K562 (cell line): ENCODE data around the gene PRRT1. TPM values are rescaled to one million over a fixed set of nuclear protein-coding genes. Genes with fewer than 3 reads are reported as not detected.

Experiments
- ATAC-seq: fragments of 200-7000 bp; cut with Tn5 transposase; 3 replicates; pipeline ENCODE4 v1.9.1; 2020; ENCODE audit warnings: moderate library complexity
- BruUV-seq: library from RNA; stranded (reverse); fragments of 400-500 nt; replicated peaks from 2 replicates; lab custom pipeline; 2021; lab: Mats Ljungman, UMichigan
- CTCF ChIA-PET: fragments of 300-600 bp; formaldehyde crosslinking; extraction: SDS; loops from one replicate; lab custom pipeline; 2021; ENCODE audit warnings: low intra/inter-chr PET ratio; lab: Yijun Ruan, JAX
- POLR2A ChIA-PET: fragments of 300-600, 350-650 bp; sonication (Branson Sonifier 250); formaldehyde crosslinking; extraction: SDS; loops from one replicate; lab custom pipeline; 2021; ENCODE audit warnings: antibody characterized with exemption, inconsistent platforms; lab: Yijun Ruan, JAX
- DNase-seq, 4 experiments: peaks; one replicate each; pipeline versions ENCODE4 v3.0.0 to v3.0.0-alpha.2; 2011 to 2018; ENCODE audit warnings: low spot score in 3 of 4, mixed read lengths in 3 of 4; ENCODE audit errors: extremely low read depth in 1 of 4
- FAIRE-seq: peaks from 2 replicates; lab custom pipeline; 2011; peaks lifted over from hg19 to GRCh38; lab: Jason Lieb, UNC
- H2AFZ ChIP-seq: 2 replicates; pipeline ENCODE4 v1.6.0; 2011; ENCODE audit warnings: low read depth, low read length, control low read depth, inconsistent platforms
- H3K27ac ChIP-seq: fragments of 200-600 bp; 3 replicates; pipeline ENCODE4 v1.8.0; 2011; ENCODE audit warnings: low read depth, mild to moderate bottlenecking, control low read depth, inconsistent platforms, low read length, moderate library complexity, mixed read lengths; ENCODE audit errors: extremely low read depth
- H3K27me3 ChIP-seq, 2 experiments: fragments of 300-600 bp in 1 of 2; 2 replicates in 1 of 2; 3 replicates in 1 of 2; pipeline versions ENCODE4 v1.6.0 to v1.8.0; 2011; ENCODE audit warnings: inconsistent platforms in 2 of 2, low read length in 2 of 2, mild to moderate bottlenecking in 1 of 2, mixed read lengths in 1 of 2, moderate library complexity in 1 of 2; ENCODE audit not compliant: control insufficient read depth in 2 of 2, insufficient read depth in 2 of 2
- H3K36me3 ChIP-seq: fragments of 300-600 bp; 3 replicates; pipeline ENCODE4 v1.8.0; 2011; ENCODE audit warnings: mild to moderate bottlenecking, low read length, inconsistent platforms; ENCODE audit not compliant: control insufficient read depth, insufficient read depth
- H3K4me1 ChIP-seq, 2 experiments: fragments of 200-600 bp in 1 of 2; replicated peaks in 1 of 2; 2 replicates in 1 of 2; 3 replicates in 1 of 2; pipeline versions ENCODE4 v1.5.1 to v1.8.0; 2011; ENCODE audit warnings: inconsistent platforms in 2 of 2, low read length in 2 of 2, mild to moderate bottlenecking in 1 of 2, mixed read lengths in 1 of 2, moderate library complexity in 1 of 2; ENCODE audit not compliant: control insufficient read depth in 2 of 2, insufficient read depth in 2 of 2
- H3K4me2 ChIP-seq: 2 replicates; pipeline ENCODE4 v1.6.1; 2011; ENCODE audit warnings: low read length, control low read depth, inconsistent platforms, mixed read lengths; ENCODE audit not compliant: insufficient read depth
- H3K4me3 ChIP-seq: fragments of 200-600 bp; sonication (generic), shearing (Covaris generic); 2 replicates; pipeline ENCODE4 v1.5.1; 2016; ENCODE audit warnings: control low read depth, inconsistent platforms
- H3K79me2 ChIP-seq: fragments of 200-600 bp; 3 replicates; pipeline ENCODE4 v1.8.0; 2011; ENCODE audit warnings: low read length, inconsistent platforms; ENCODE audit not compliant: control insufficient read depth, insufficient read depth
- H3K9ac ChIP-seq, 2 experiments: 2 replicates each; pipeline versions ENCODE4 v1.6.0 to v1.6.1; 2011; ENCODE audit warnings: low read depth in 2 of 2, low read length in 2 of 2, control low read depth in 1 of 2, inconsistent platforms in 1 of 2, mild to moderate bottlenecking in 1 of 2, mixed read lengths in 1 of 2; ENCODE audit not compliant: insufficient read depth in 1 of 2
- H3K9me1 ChIP-seq: one replicate; pipeline ENCODE4 v1.6.0; 2011; ENCODE audit warnings: inconsistent platforms, mild to moderate bottlenecking, low read length, moderate library complexity; ENCODE audit not compliant: control insufficient read depth, insufficient read depth
- H3K9me3 ChIP-seq: replicated peaks from 2 replicates; pipeline ENCODE4 v1.5.1; 2011; ENCODE audit warnings: low read depth, low read length, inconsistent platforms; ENCODE audit not compliant: control insufficient read depth, insufficient read depth
- H4K20me1 ChIP-seq: replicated peaks from 2 replicates; pipeline ENCODE4 v1.6.1; 2011; ENCODE audit warnings: low read length, inconsistent platforms, mixed read lengths; ENCODE audit not compliant: control insufficient read depth, insufficient read depth
- CBFA2T3 ChIP-seq: fragments of 450-650 bp; IDR thresholded peaks from 2 replicates; pipeline ENCODE4 v1.6.1; 2017
- CXXC5 ChIP-seq: fragments of 250-450 bp; sonication (Bioruptor Pico); IDR thresholded peaks from 2 replicates; pipeline ENCODE4 v1.8.0; 2022; ENCODE audit warnings: inconsistent platforms, mild to moderate bottlenecking, moderate library complexity
- FUS ChIP-seq: fragments of 200-400 bp; formaldehyde crosslinking; optimal IDR thresholded peaks from 2 replicates; pipeline ENCODE3; 2017; ENCODE audit warnings: low read depth, low read length
- PRPF4 ChIP-seq: fragments of 200-400 bp; formaldehyde crosslinking; IDR thresholded peaks from one replicate; pipeline ENCODE4 v1.6.1; 2017; ENCODE audit warnings: low read length, low read depth, mild to moderate bottlenecking; ENCODE audit not compliant: insufficient read depth, poor library complexity, severe bottlenecking
- SAP30 ChIP-seq: fragments of 200-600 bp; sonication (generic); IDR thresholded peaks from 2 replicates; pipeline ENCODE4 v1.6.1; 2012; ENCODE audit warnings: borderline replicate concordance, low read depth, mild to moderate bottlenecking, moderate library complexity, low read length, control low read depth, inconsistent platforms; ENCODE audit not compliant: insufficient read depth, poor library complexity, severe bottlenecking
- SNAPC5 ChIP-seq: fragments of 250-450 bp; sonication (Bioruptor Pico); IDR thresholded peaks from 2 replicates; pipeline ENCODE4 v1.8.0; 2021; ENCODE audit warnings: moderate library complexity, mild to moderate bottlenecking, inconsistent platforms
- ZBTB33 ChIP-seq: sonication (generic); formaldehyde crosslinking; IDR thresholded peaks from 2 replicates; pipeline ENCODE4 v1.8.1; 2023; ENCODE audit warnings: mild to moderate bottlenecking, missing genetic modification reagents
- ZBTB7A ChIP-seq: IDR thresholded peaks from 2 replicates; pipeline ENCODE4 v1.6.1; 2011; ENCODE audit warnings: low read depth, mild to moderate bottlenecking, low read length, moderate library complexity, borderline replicate concordance; ENCODE audit not compliant: control insufficient read depth
- ZNF133 ChIP-seq: fragments of 250-450 bp; sonication (Bioruptor Pico); IDR thresholded peaks from 2 replicates; pipeline ENCODE4 v1.4.0; 2020; ENCODE audit warnings: mild to moderate bottlenecking
- ZNF561 ChIP-seq: fragments of 450-650 bp; formaldehyde crosslinking; conservative IDR thresholded peaks from 2 replicates; pipeline ENCODE4 v1.4.0; 2020; ENCODE audit warnings: mild to moderate bottlenecking, moderate library complexity
- ZSCAN29 ChIP-seq: fragments of 450-650 bp; IDR thresholded peaks from 2 replicates; pipeline ENCODE4 v1.6.1; 2017
- WGBS: fragments of 100-300 bp; shearing (Covaris generic); methylation state at CpG from one replicate; pipeline ENCODE4 v1.1.6; 2016; ENCODE audit warnings: low coverage, mixed read lengths; ENCODE audit not compliant: insufficient coverage; ENCODE audit errors: missing lambda C conversion rate; 5-methylcytosine and 5-hydroxymethylcytosine counted together
- in situ Hi-C: fragments of 300-500 bp; cut with MboI; formaldehyde crosslinking; loops from 4 replicates; pipeline ENCODE4 v1.15.0; 2018; ENCODE audit warnings: inconsistent platforms, mixed read lengths
- intact Hi-C: fragments of 100-400 bp; cut with micrococcal nuclease; formaldehyde crosslinking; loops from 2 replicates; pipeline ENCODE4 v1.14.2; 2022
- polyA plus RNA-seq, 8 experiments: library from polyadenylated mRNA; depleted of rRNA in 4 of 8; stranded (reverse) in 5 of 8; unstranded in 3 of 8; fragments of >200 nt; fragmentation: Nextera tagmentation in 2 of 8; fragmentation: Illumina TruSeq in 1 of 8; extraction: Ambion mirVana in 2 of 8; extraction: Trizol in 1 of 8; gene quantifications; 2 replicates each; pipeline versions ENCODE4 v1.2.1 to v1.2.3, GENCODE V29; 2011 to 2014; ENCODE audit warnings: inconsistent platforms in 1 of 8, missing spikeins in 1 of 8
- total RNA-seq, 7 experiments: library from RNA; depleted of rRNA in 6 of 7; stranded (reverse); fragments of >200 nt in 6 of 7; fragmentation: Illumina TruSeq in 2 of 7; extraction: Trizol in 2 of 7; gene quantifications; 2 replicates each; pipeline versions ENCODE4 v1.2.1 to v1.2.3, GENCODE V29; 2011 to 2021; ENCODE audit warnings: low replicate concordance in 1 of 7

Gene PRRT1
- total and polyA plus RNA-seq, 9 of the 15 experiments (the other 6 are each of a cell fraction or from before 2014, with no cell fraction given): 0.14 to 3.5 (median 0.41) TPM

GRCh38 chr6:32189742-32190053, 38.0 kb upstream of the PRRT1 start (continued):
- TF ChIP-seq CBFA2T3: no peak
- no peak for TF ChIP-seq SNAPC5 (CRISPR knock-in tag)
- TF ChIP-seq ZNF561 (CRISPR knock-in tag): no peak
- no peak for TF ChIP-seq ZSCAN29
- TF ChIP-seq ZNF133 (CRISPR knock-in tag): no peak
- peak; percentile 55 for TF ChIP-seq ZBTB7A
- TF ChIP-seq FUS: no peak
- TF ChIP-seq ZBTB33 (CRISPR knock-in tag): no peak

- DNase-seq (peak in 1 of 4 experiments; percentile 27), ATAC-seq (no peak), FAIRE-seq (no peak)
- Histone ChIP-seq H3K79me2 (peaks cover 64% of the 10 kb centered on the region), H3K4me1 (peaks cover 69 to 71% of the 10 kb centered on the region in 2 experiments), H3K9me1 (no peaks in the 10 kb centered on the region), H3K9ac (peak overlapping the region; percentile 89 to 95), H3K27me3 (no peaks in the 10 kb centered on the region), H3K4me2 (peak overlapping the region; percentile 90), H3K27ac (peak overlapping the region; percentile 93), H2AFZ (no peak overlapping the region), H3K9me3 (no peaks in the 10 kb centered on the region), H3K36me3 (peaks cover 36% of the 10 kb centered on the region; the same call in 2 of the 3 replicates), H3K4me3 (peak overlapping the region; percentile 79), H4K20me1 (no peaks in the 10 kb centered on the region)
- under 1% methylated on average over 10 of the region's 10 CpGs for WGBS
- CTCF ChIA-PET: no interaction called here
- in situ Hi-C loops (no loop called here), intact Hi-C loops (no loop called here)
- POLR2A ChIA-PET: interaction anchor here (0.6 to 2.5 kb wide), 8 partner anchors 9 to 498 kb away, joined by 3 to 10 read pairs (median 4); partner anchors contain the start of gene FKBPL
- no TSS peak for BruUV-seq
- 0 out of 2 replicates have a peak, but pooled peaks have one; percentile 14 for TF ChIP-seq CXXC5 (CRISPR knock-in tag)
- no peak for TF ChIP-seq PRPF4
- TF ChIP-seq SAP30: peak; percentile 29
These were observed 37.5 kb upstream of the PRRT1 start for GRCh38 chr6:32189069-32189741.
